Measurements from ENCODE around the gene TFF3. TPM values are rescaled to one million over a fixed set of nuclear protein-coding genes. Genes with fewer than 3 reads are reported as not detected.
A peak's percentile ranks its signal among the peaks of the same experiment; 100 is the strongest.

The TFF3 gene
- polyA plus RNA-seq, 1 donor from 2014 or later, result not detected

- peaks cover 2% of the 10 kb centered on the region for H3K27me3 Mint-ChIP-seq
- peak overlapping the region in 1 of 4 donors; percentile 56 for H3K4me3 Mint-ChIP-seq
- peaks cover 3% of the 10 kb centered on the region for H3K36me3 Mint-ChIP-seq
- H3K27ac Mint-ChIP-seq, result no peak overlapping the region
- H3K4me1 Mint-ChIP-seq, result peaks cover 0 to 5% (median 4%) of the 10 kb centered on the region in 3 donors
- H3K9me3 Mint-ChIP-seq, result no peaks in the 10 kb centered on the region
Measured at GRCh38 chr21:42272109-42272962, 42.9 kb downstream of the TFF3 start.

DNA sequence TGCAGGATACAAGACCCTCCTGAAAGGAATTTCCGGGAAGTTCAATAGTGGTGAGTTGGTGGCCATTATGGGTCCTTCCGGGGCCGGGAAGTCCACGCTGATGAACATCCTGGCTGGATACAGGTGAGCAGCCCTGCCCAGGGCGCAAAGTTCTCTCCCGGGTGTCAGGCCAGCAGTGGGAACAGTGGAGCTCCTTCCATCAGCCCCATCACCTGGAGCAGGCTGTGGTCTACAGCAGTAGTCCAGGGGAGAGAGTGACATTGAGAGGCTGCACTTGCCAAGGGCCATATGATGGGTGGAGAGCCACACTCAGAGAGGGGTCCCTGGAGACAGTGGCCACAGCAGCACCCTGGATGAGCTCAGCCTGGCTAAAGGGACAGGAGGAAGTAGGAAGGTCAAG lies 44.1 kb downstream of the TFF3 start:
- Mint-ChIP-seq H3K27ac (no peak overlapping the region), H3K36me3 (peaks cover 2% of the 10 kb centered on the region), H3K4me3 (no peak overlapping the region), H3K4me1 (peaks cover 5 to 9% (median 8%) of the 10 kb centered on the region in 3 donors), H3K27me3 (peaks cover 2% of the 10 kb centered on the region), H3K9me3 (no peaks in the 10 kb centered on the region)

DNA sequence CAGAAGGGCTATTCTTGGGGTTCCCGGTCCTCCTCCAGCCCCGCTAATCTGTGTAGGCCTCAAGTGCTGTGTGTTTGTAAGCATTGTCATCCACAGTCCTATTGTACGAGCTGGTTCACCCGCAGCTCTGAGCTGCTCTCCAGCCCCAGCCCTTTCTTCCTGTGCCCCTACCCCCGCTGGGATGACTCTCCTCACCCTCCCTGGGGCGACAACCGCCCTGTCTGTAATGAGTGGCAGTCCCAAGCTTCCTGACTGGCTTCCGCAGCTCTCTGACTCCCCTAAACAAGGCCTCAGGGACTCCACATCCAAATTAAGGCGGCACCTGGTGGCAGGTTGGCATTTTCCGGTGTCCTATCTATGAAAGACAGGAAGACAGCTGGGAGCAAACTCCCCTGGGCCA lies 45.8 kb downstream of the TFF3 start:
- H3K27ac Mint-ChIP-seq, result peak overlapping the region in 1 of 3 donors; percentile 47
- no peaks in the 10 kb centered on the region for H3K9me3 Mint-ChIP-seq
- peaks cover 5% of the 10 kb centered on the region for H3K36me3 Mint-ChIP-seq
- H3K4me1 Mint-ChIP-seq, result peaks cover 6 to 9% (median 8%) of the 10 kb centered on the region in 3 donors
- H3K27me3 Mint-ChIP-seq, result peaks cover 2% of the 10 kb centered on the region
- no peak overlapping the region for H3K4me3 Mint-ChIP-seq

GRCh38 chr21:42266971-42267556 lies 48.1 kb downstream of the TFF3 start:
- H3K27ac Mint-ChIP-seq, result peak overlapping the region in 1 of 3 donors; percentile 80
- peaks cover 6 to 11% (median 8%) of the 10 kb centered on the region in 3 donors for H3K4me1 Mint-ChIP-seq
- no peaks in the 10 kb centered on the region for H3K9me3 Mint-ChIP-seq
- H3K4me3 Mint-ChIP-seq, result peak overlapping the region in 1 of 4 donors; percentile 18
- peaks cover 2% of the 10 kb centered on the region for H3K27me3 Mint-ChIP-seq
- peaks cover 7% of the 10 kb centered on the region for H3K36me3 Mint-ChIP-seq

- Mint-ChIP-seq H3K9me3 (no peaks in the 10 kb centered on the region), H3K27me3 (peaks cover 2% of the 10 kb centered on the region), H3K36me3 (peaks cover 7% of the 10 kb centered on the region), H3K4me1 (peaks cover 8 to 12% (median 8%) of the 10 kb centered on the region in 3 donors), H3K4me3 (no peak overlapping the region), H3K27ac (no peak overlapping the region)
Measured at GRCh38 chr21:42265231-42265812, 49.9 kb downstream of the TFF3 start.

DNA sequence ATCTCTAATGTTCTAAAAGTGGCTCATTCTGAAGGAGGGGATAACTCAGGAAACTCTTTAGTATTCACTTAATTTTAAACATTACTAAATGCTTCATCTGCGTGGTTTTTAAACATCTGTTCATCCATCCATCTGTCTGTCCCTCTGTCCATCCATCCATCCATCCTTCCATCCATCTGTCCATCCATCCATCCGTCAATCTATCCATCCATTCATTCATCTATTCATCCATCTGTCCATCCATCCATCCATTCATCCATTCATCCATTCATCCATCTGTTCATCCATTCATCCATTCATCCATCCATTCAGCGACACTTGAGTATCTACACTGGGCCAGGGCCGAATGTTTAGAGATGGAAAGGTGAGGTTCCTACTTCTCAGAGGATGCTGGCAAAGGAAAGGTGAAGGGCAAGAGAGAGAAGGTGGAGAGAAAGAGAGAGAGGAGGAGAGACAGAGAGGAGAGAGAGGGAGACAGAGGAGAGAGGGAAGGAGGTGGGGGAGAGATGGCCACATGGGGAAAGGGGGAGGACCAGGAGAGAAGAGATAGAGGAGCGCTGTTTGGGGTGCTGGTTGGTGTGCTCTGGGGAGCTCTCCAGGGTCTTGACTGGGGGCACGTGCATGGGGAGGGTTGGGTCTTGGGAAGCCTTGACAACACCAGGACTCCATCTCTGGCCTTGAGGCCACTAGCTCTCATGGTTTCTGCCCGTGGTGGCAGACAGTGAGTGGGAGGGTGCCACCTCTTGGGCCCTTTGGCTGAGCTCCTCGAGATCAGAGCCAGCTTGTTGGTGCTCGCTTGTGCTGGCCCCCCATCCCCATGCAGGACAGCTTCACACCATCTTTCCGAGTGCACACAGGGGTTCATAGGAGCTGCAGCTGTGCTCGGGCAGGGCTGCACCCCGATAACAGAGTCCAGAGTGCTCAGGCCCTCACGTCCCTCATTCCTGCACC lies 50.7 kb downstream of the TFF3 start:
- H3K27ac Mint-ChIP-seq, result no peak overlapping the region
- no peaks in the 10 kb centered on the region for H3K9me3 Mint-ChIP-seq
- peaks cover 8 to 12% (median 8%) of the 10 kb centered on the region in 3 donors for H3K4me1 Mint-ChIP-seq
- H3K27me3 Mint-ChIP-seq, result peaks cover 2% of the 10 kb centered on the region
- H3K4me3 Mint-ChIP-seq, result peak overlapping the region in 1 of 4 donors; percentile 63
- H3K36me3 Mint-ChIP-seq, result peaks cover 7% of the 10 kb centered on the region

DNA sequence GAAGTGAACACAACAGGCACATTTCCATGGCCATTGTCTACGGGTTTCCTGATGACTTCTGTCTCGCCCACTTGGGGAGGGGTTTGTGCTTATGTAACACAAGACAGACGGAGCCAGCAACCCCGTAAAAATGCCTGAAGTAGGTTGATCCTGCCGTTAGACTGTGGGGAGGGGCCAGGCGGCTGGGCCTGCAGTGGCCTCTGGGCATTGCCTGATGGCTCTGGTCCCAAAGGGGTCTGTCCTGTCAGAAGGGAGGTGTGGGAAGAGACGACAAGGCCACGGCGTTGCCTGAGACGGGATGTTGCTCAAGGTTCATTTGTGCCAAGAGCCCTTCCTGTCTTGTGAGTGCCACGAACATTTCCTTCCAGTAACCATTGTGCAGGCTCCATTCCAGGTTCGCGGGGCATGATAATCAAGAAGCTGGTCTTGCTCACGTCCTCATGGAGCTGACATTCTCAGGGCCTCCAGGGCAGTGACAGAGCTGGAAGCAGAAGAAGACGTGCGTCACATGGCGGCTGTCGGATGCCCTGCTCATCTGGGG lies 51.5 kb downstream of the TFF3 start:
- H3K4me3 Mint-ChIP-seq, result no peak overlapping the region
- no peak overlapping the region for H3K27ac Mint-ChIP-seq
- H3K4me1 Mint-ChIP-seq, result peaks cover 8 to 13% (median 9%) of the 10 kb centered on the region in 3 donors
- H3K36me3 Mint-ChIP-seq, result peaks cover 7% of the 10 kb centered on the region
- no peaks in the 10 kb centered on the region for H3K9me3 Mint-ChIP-seq
- peaks cover 2% of the 10 kb centered on the region for H3K27me3 Mint-ChIP-seq

DNA sequence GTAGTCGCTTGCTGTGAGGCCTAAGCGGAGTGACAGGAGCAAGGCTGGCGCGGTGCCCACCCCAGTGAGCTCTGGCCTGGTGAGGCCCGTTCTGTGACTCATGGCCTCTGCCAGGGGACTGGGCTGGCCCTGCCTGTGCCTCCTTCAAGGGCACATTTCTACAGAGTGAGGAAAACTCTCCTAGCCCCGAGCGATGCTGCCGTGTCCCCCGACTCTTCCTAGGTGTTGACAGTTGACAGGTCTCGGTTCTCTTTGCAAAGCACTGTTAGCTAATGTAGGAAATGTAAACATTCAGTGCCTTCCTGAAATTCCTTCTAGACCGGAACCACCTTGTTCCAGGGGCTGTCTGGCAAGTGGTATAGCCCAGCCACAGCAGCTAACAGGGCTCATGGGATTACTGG lies 52.4 kb downstream of the TFF3 start:
- Mint-ChIP-seq H3K4me3 (no peak overlapping the region), H3K4me1 (peaks cover 8 to 13% (median 12%) of the 10 kb centered on the region in 3 donors), H3K27ac (peak overlapping the region in 1 of 3 donors; percentile 16), H3K27me3 (peaks cover 2% of the 10 kb centered on the region), H3K9me3 (no peaks in the 10 kb centered on the region), H3K36me3 (peaks cover 7% of the 10 kb centered on the region)

DNA sequence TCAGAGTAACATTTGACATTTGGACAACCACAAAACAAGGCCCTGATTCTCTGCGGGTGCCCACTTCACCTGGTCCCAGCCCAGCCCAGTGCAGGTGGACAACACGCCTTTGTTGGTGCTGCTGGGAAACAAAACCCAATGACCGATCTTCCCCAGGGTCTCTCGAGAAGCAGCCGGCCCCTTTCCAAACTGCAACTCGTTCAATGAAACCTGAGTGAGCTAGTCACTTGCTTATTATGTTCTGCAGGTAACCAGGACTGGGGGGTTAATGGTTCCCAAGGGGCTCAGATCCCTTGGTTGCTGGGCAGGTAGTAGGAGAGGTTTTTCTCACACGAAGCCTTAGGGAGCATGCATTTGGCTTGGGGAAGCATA lies 53.4 kb downstream of the TFF3 start:
- no peaks in the 10 kb centered on the region for H3K9me3 Mint-ChIP-seq
- H3K27ac Mint-ChIP-seq, result no peak overlapping the region
- H3K4me1 Mint-ChIP-seq, result peaks cover 5 to 8% (median 8%) of the 10 kb centered on the region in 3 donors
- no peak overlapping the region for H3K4me3 Mint-ChIP-seq
- H3K36me3 Mint-ChIP-seq, result peaks cover 7% of the 10 kb centered on the region
- no peaks in the 10 kb centered on the region for H3K27me3 Mint-ChIP-seq

Other genes starting within 250 kb of the TFF3 start
- 0.05 TPM for gene UMODL1, start 244.1 kb downstream of the TFF3 start, polyA plus RNA-seq
- 11.6 TPM for gene ABCG1, start 96.3 kb downstream of the TFF3 start, polyA plus RNA-seq
- gene TFF2, start 35.6 kb upstream of the TFF3 start, polyA plus RNA-seq, result not detected
- gene TFF1, start 51.1 kb upstream of the TFF3 start, polyA plus RNA-seq, result not detected
- not detected for gene TMPRSS3, start 80.6 kb upstream of the TFF3 start, polyA plus RNA-seq
- gene UBASH3A, start 88.5 kb upstream of the TFF3 start, polyA plus RNA-seq, result 1.6 TPM
- not detected for gene RSPH1, start 180.8 kb upstream of the TFF3 start, polyA plus RNA-seq
- 14.8 TPM for gene SLC37A1, start 198.4 kb upstream of the TFF3 start, polyA plus RNA-seq